ENCODE measurements around the gene TMEM130.
A peak's percentile ranks its signal among the peaks of the same experiment; 100 is the strongest.

The TMEM130 gene

DNA sequence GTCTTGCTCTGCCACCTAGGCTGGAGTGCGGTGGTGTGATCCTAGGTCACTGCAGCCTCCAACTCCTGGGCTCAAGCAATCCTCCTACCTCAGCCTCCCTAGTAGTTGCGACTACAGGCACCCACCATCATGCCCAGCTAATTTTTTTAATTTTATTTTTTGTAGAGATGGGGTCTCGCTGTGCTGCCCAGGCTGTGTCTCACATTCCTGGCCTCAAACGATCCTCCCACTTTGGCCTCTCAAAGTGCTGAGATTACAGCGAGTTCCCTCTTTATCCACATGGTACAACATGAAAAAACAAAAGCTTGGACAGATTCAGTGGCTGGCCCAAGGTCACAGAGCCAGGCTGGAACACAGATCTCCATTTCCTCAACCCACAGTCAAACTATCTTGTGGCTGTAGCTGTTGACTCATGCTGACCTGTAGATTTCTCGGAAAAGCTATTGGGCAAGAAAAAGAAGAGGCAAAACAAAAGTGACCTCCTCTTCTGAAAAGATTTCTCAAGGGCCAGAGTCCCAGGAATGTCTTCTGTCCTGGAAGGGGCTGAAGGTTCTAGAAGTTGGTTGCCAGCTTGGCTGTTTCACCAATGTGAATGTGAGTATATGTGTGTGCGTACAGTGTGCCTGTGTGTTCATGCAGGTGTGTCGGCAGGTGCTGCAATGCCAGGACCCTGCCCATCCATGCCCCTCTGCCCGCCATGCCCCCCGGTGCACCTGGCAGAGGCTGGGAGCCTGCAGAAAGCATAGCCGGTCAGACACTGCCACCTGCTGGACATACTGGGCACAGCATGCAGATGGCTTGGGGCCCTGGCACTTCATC lies 28.4 kb downstream of the TMEM130 start:
- TF ChIP-seq, protein P1, sequence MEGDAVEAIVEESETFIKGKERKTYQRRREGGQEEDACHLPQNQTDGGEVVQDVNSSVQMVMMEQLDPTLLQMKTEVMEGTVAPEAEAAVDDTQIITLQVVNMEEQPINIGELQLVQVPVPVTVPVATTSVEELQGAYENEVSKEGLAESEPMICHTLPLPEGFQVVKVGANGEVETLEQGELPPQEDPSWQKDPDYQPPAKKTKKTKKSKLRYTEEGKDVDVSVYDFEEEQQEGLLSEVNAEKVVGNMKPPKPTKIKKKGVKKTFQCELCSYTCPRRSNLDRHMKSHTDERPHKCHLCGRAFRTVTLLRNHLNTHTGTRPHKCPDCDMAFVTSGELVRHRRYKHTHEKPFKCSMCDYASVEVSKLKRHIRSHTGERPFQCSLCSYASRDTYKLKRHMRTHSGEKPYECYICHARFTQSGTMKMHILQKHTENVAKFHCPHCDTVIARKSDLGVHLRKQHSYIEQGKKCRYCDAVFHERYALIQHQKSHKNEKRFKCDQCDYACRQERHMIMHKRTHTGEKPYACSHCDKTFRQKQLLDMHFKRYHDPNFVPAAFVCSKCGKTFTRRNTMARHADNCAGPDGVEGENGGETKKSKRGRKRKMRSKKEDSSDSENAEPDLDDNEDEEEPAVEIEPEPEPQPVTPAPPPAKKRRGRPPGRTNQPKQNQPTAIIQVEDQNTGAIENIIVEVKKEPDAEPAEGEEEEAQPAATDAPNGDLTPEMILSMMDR (IDR thresholded peaks at IDR 0.05; ENCODE audit: low read depth, low read length), result peak; percentile 89
- no peak overlapping the region for H3K4me3 ChIP-seq (ENCODE audit: low read depth, low read length)

GRCh38 chr7:98840722-98841121 lies 29.1 kb downstream of the TMEM130 start:
- no peak overlapping the region for H3K4me3 ChIP-seq (ENCODE audit: low read depth, low read length)
- TF ChIP-seq, protein P1 (IDR thresholded peaks at IDR 0.05; ENCODE audit: low read depth, low read length), result no peak

DNA sequence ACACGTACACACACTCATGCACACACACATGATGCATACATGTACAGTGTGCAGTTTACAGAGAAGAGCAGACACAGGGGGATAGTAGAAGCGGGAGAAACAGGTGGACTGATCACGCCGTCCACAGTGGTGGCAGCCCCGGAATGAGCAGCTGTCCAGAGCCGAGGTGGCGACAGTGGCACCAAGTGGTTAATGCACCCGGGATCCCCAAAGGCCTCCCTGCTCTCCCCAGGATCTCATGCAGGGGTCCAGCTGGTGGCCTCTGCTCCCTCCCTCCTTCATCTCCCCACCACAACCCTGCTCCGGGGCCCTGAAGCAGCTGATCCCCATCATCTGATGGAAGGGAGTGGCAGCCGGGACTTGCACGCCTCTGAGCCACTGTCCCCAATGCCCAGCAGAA lies 29.7 kb downstream of the TMEM130 start:
- H3K4me3 ChIP-seq (ENCODE audit: low read depth, low read length), result no peak overlapping the region
- TF ChIP-seq, protein P1 (IDR thresholded peaks at IDR 0.05; ENCODE audit: low read depth, low read length), result no peak

DNA sequence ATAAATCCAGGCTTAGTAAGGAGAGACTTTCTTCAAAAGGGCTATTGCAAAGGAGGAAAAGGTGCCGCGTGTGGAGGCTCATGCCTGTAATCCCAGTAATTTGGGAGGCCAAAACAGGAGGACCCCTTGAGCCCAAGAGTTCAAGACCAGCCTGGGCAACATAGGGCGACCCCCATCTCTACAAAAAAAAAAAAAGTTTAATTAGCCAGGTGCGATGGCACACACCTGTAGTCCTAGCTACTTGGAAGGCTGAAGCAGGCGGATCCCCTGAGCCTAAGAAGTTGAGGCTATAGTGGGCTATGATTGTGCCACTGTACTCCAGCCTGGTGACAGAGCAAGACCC lies 32.2 kb downstream of the TMEM130 start:
- no peak overlapping the region for H3K4me3 ChIP-seq (ENCODE audit: low read depth, low read length)
- TF ChIP-seq, protein P1 (IDR thresholded peaks at IDR 0.05; ENCODE audit: low read depth, low read length), result no peak

- no peak overlapping the region for H3K4me3 ChIP-seq (ENCODE audit: low read depth, low read length)
- TF ChIP-seq, protein P1 (IDR thresholded peaks at IDR 0.05; ENCODE audit: low read depth, low read length), result peak; percentile 63
Observed at GRCh38 chr7:98836811-98837629, 32.8 kb downstream of the TMEM130 start.

DNA sequence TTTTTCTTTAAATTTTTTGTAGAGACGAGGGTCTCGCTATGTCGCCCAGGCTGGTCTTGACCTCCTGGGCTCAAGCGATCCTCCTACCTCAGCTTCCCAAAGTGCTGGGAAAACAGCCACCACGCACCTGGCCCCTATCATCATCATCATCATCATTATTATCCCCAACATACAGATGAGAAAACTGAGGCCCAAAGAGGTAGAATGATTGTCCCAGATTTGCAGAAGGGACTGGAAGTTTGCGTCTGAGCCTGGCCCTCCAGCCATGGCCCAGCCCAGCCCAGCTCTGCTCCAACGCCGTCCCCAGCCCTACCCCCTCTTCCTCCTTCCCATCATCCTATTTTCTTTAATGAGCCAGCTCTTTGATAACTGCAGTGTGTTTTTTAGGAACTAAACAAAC lies 34.9 kb downstream of the TMEM130 start:
- TF ChIP-seq, protein P1 (IDR thresholded peaks at IDR 0.05; ENCODE audit: low read depth, low read length), result no peak
- H3K4me3 ChIP-seq (ENCODE audit: low read depth, low read length), result no peak overlapping the region

- no peak overlapping the region for H3K4me3 ChIP-seq (ENCODE audit: low read depth, low read length)
- TF ChIP-seq, protein P1 (IDR thresholded peaks at IDR 0.05; ENCODE audit: low read depth, low read length), result no peak
Observed at GRCh38 chr7:98833022-98833421, 36.8 kb downstream of the TMEM130 start.
